ENCODE data around the gene PPP2R5C. TPM values are rescaled to one million over a fixed set of nuclear protein-coding genes. Genes with fewer than 3 reads are reported as not detected.

The PPP2R5C gene
- total RNA-seq, 1 experiment from 2014 or later = 89.9 TPM

GRCh38 chr14:101857226-101857625, 95.7 kb downstream of the PPP2R5C start:
- ATAC-seq (peak; percentile 93), DNase-seq (ENCODE audit: low spot score) (peak; percentile 35)
- no peaks in the 10 kb centered on the region for H3K9me3 Mint-ChIP-seq
- TF ChIP-seq NFYB (CRISPR knock-in tag; conservative IDR thresholded peaks at IDR 0.05; ENCODE audit: low read depth) (peak; percentile 78), JAZF1 (CRISPR knock-in tag; IDR thresholded peaks at IDR 0.05) (no peak)
- no peak overlapping the region for H3K4me3 Mint-ChIP-seq
- no peaks in the 10 kb centered on the region for H3K27me3 Mint-ChIP-seq (ENCODE audit: low read depth)
- H3K36me3 Mint-ChIP-seq = peaks cover 5% of the 10 kb centered on the region
- no peak overlapping the region for H3K27ac Mint-ChIP-seq
- H3K4me1 Mint-ChIP-seq = peaks cover 11% of the 10 kb centered on the region; the same call in 1 of the 2 replicates
- ChIA-PET CTCF (no interaction called here), POLR2A (no interaction called here)

GRCh38 chr14:101858791-101859537, 97.5 kb downstream of the PPP2R5C start:
- DNase-seq (ENCODE audit: low spot score) (no peak), ATAC-seq (no peak)
- Mint-ChIP-seq H3K4me3 (no peak overlapping the region), H3K36me3 (peaks cover 5% of the 10 kb centered on the region), H3K4me1 (peaks cover 5% of the 10 kb centered on the region; the same call in 1 of the 2 replicates), H3K9me3 (no peaks in the 10 kb centered on the region), H3K27ac (no peak overlapping the region), H3K27me3 (ENCODE audit: low read depth) (no peaks in the 10 kb centered on the region)
- ChIA-PET POLR2A (no interaction called here), CTCF (no interaction called here)
- TF ChIP-seq AR (CRISPR knock-in tag; IDR thresholded peaks at IDR 0.05) = no peak
- no peak for TF ChIP-seq ZNF512 (CRISPR knock-in tag; IDR thresholded peaks at IDR 0.05; ENCODE audit: borderline replicate concordance)
- no peak for TF ChIP-seq RELA (CRISPR knock-in tag; IDR thresholded peaks at IDR 0.05; ENCODE audit: borderline replicate concordance)
- no peak for TF ChIP-seq CTCF (IDR thresholded peaks at IDR 0.05)
- no peak for TF ChIP-seq ZNF317 (CRISPR knock-in tag; IDR thresholded peaks at IDR 0.05; ENCODE audit: borderline replicate concordance, low read depth)
- TF ChIP-seq ETV6 (CRISPR knock-in tag; IDR thresholded peaks at IDR 0.05) = no peak
- no peak for TF ChIP-seq ZNF396 (CRISPR knock-in tag; IDR thresholded peaks at IDR 0.05; ENCODE audit: borderline replicate concordance)

GRCh38 chr14:101859538-101859902, 98.0 kb downstream of the PPP2R5C start:
- Mint-ChIP-seq H3K9me3 (no peaks in the 10 kb centered on the region), H3K36me3 (peaks cover 5% of the 10 kb centered on the region), H3K27ac (no peak overlapping the region), H3K27me3 (ENCODE audit: low read depth) (no peaks in the 10 kb centered on the region), H3K4me3 (no peak overlapping the region), H3K4me1 (0 out of 2 replicates have a peak, but pooled peaks cover under 1% of the 10 kb centered on the region)
- ATAC-seq (no peak), DNase-seq (ENCODE audit: low spot score) (no peak)
- ChIA-PET POLR2A (no interaction called here), CTCF (no interaction called here)
- TF ChIP-seq SP1 (CRISPR knock-in tag; conservative IDR thresholded peaks at IDR 0.05) (no peak), PRRX2 (CRISPR knock-in tag; IDR thresholded peaks at IDR 0.05) (no peak), ZNF281 (CRISPR knock-in tag; IDR thresholded peaks at IDR 0.05) (no peak), NR1H2 (CRISPR knock-in tag; IDR thresholded peaks at IDR 0.05) (no peak), TEAD1 (CRISPR knock-in tag; IDR thresholded peaks at IDR 0.05) (no peak), ZNF532 (CRISPR knock-in tag; IDR thresholded peaks at IDR 0.05; ENCODE audit: borderline replicate concordance) (no peak), IRF2 (CRISPR knock-in tag; IDR thresholded peaks at IDR 0.05; ENCODE audit: borderline replicate concordance, low read depth) (no peak), ZNF219 (CRISPR knock-in tag; IDR thresholded peaks at IDR 0.05; ENCODE audit: borderline replicate concordance) (no peak)

Measured in WTC11 (cell line).